ENCODE measurements around the gene TBL1Y.

DNA sequence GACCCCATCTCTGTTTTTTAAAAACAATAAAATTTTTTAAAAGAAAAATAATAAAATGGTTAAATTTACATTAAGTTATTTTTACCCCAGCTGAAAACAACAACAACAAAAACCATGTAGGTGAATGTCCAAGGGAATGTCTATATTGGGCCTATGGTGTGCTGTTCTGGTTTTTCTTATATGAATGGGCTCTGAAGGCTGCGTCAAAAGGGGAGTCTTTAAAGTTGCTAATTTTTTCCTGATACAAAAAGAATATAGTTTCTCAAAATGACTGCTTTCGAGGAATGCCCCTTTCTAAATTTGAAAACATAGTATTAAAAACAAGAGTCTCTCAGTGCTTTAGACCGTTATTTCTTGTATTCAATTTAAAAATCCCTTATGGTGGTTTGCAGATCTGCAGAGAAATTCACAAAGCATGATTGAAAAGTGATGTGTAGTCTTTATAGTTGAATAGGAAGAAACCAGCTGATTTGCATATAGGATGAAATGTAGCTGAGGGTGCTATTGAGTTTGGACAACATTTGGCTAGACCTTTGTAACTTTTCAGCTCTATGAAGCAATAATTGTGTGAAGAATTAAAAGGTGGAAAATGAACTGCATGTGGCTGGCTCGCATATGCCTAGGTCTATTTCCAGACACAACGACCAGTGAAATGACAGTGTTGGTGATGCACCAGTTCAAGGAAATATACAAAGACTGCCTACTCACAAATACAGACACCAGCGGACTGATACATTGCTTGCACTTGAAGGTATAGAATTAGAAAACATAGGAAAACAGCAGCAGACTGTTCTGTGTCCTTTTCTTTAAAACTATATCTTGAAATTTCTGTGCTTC is 107.0 kb downstream of the TBL1Y start:
- TF ChIP-seq POLR2AphosphoS5 (IDR thresholded peaks at IDR 0.05; ENCODE audit: low read length) (no peak), POLR2A (IDR thresholded peaks at IDR 0.05; ENCODE audit: low read depth, low read length) (no peak), ZNF24 (IDR thresholded peaks at IDR 0.05) (no peak), HCFC1 (IDR thresholded peaks at IDR 0.05; ENCODE audit: low read length) (no peak), CTCF (IDR thresholded peaks at IDR 0.05 in 2 of 3, conservative IDR thresholded peaks at IDR 0.05 in 1 of 3; ENCODE audit: control insufficient read depth in 2 of 3, extremely low read depth in 1 of 3, insufficient read depth in 1 of 3, low read depth in 3 of 3, low read length in 3 of 3) (no peak), JUNB (IDR thresholded peaks at IDR 0.05) (no peak), MEF2A (IDR thresholded peaks at IDR 0.05; ENCODE audit: insufficient read depth, low read depth, low read length) (no peak)
- TF ChIP-seq, protein P1, sequence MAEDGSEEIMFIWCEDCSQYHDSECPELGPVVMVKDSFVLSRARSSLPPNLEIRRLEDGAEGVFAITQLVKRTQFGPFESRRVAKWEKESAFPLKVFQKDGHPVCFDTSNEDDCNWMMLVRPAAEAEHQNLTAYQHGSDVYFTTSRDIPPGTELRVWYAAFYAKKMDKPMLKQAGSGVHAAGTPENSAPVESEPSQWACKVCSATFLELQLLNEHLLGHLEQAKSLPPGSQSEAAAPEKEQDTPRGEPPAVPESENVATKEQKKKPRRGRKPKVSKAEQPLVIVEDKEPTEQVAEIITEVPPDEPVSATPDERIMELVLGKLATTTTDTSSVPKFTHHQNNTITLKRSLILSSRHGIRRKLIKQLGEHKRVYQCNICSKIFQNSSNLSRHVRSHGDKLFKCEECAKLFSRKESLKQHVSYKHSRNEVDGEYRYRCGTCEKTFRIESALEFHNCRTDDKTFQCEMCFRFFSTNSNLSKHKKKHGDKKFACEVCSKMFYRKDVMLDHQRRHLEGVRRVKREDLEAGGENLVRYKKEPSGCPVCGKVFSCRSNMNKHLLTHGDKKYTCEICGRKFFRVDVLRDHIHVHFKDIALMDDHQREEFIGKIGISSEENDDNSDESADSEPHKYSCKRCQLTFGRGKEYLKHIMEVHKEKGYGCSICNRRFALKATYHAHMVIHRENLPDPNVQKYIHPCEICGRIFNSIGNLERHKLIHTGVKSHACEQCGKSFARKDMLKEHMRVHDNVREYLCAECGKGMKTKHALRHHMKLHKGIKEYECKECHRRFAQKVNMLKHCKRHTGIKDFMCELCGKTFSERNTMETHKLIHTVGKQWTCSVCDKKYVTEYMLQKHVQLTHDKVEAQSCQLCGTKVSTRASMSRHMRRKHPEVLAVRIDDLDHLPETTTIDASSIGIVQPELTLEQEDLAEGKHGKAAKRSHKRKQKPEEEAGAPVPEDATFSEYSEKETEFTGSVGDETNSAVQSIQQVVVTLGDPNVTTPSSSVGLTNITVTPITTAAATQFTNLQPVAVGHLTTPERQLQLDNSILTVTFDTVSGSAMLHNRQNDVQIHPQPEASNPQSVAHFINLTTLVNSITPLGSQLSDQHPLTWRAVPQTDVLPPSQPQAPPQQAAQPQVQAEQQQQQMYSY (CRISPR knock-in tag; IDR thresholded peaks at IDR 0.05), result no peak

Data from GM12878 (cell line).